SK-N-SH (cell line): Measurements from ENCODE around the gene ARHGEF4. TPM values are rescaled to one million over a fixed set of nuclear protein-coding genes. Genes with fewer than 3 reads are reported as not detected.
"Not testable (repeated sequence)": the region's sequence is repeated elsewhere in the genome, so short reads cannot be mapped to it uniquely, and the experiment has no call there.

Experiments
- CTCF ChIA-PET: fragments of 300-600, 350-600 bp; formaldehyde crosslinking; extraction: SDS; loops from one replicate; lab custom pipeline; 2021; lab: Yijun Ruan, JAX
- POLR2A ChIA-PET: fragments of 350-600 bp; sonication (Branson Sonifier 250); formaldehyde crosslinking; extraction: SDS; loops from one replicate; lab custom pipeline; 2020; ENCODE audit warnings: antibody characterized with exemption, inconsistent platforms; lab: Yijun Ruan, JAX
- DNase-seq: peaks from one replicate; pipeline ENCODE4 v3.0.0; 2012
- H2AFZ ChIP-seq: fragments of 200-600 bp; sonication (generic); 2 replicates; pipeline ENCODE4 v1.8.1; 2016; ENCODE audit warnings: antibody characterized with exemption, mild to moderate bottlenecking, low read depth
- H3F3A ChIP-seq: fragments of 200-600 bp; sonication (generic); replicated peaks from 2 replicates; pipeline ENCODE3; 2016; ENCODE audit warnings: antibody characterized with exemption, mild to moderate bottlenecking; ENCODE audit not compliant: insufficient read depth
- H3K27ac ChIP-seq, 2 experiments: fragments of 200-500 bp in 1 of 2; fragments of 200-600 bp in 1 of 2; sonication (Bioruptor generic) in 1 of 2; sonication (generic), shearing (Covaris generic) in 1 of 2; 2 replicates each; pipeline versions ENCODE4 v1.5.1 to v1.6.1; 2014 to 2016; ENCODE audit warnings: low read depth in 2 of 2, inconsistent platforms in 1 of 2, low read length in 1 of 2, mild to moderate bottlenecking in 1 of 2, mixed read lengths in 1 of 2
- H3K27me3 ChIP-seq: fragments of 200-600 bp; sonication (generic), shearing (Covaris generic); 2 replicates; pipeline ENCODE4 v1.6.1; 2016; ENCODE audit warnings: mixed run types; ENCODE audit not compliant: insufficient read depth
- H3K36me3 ChIP-seq, 2 experiments: fragments of 200-500 bp in 1 of 2; fragments of 200-600 bp in 1 of 2; sonication (Bioruptor generic) in 1 of 2; sonication (generic) in 1 of 2; replicated peaks in 1 of 2; 2 replicates each; pipeline versions ENCODE3 to v1.5.1; 2014 to 2016; ENCODE audit warnings: low read length in 1 of 2, mild to moderate bottlenecking in 1 of 2; ENCODE audit not compliant: insufficient read depth in 2 of 2, control insufficient read depth in 1 of 2
- H3K4me1 ChIP-seq, 2 experiments: fragments of 200-500 bp in 1 of 2; fragments of 200-600 bp in 1 of 2; sonication (Bioruptor generic) in 1 of 2; sonication (generic), shearing (Covaris generic) in 1 of 2; 2 replicates each; pipeline versions ENCODE4 v1.5.1 to v1.6.1; 2014 to 2016; ENCODE audit warnings: low read depth in 1 of 2, low read length in 1 of 2, mixed run types in 1 of 2; ENCODE audit not compliant: insufficient read depth in 2 of 2, control insufficient read depth in 1 of 2
- H3K4me2 ChIP-seq: fragments of 200-600 bp; sonication (generic), shearing (Covaris generic); 2 replicates; pipeline ENCODE4 v1.6.1; 2017; ENCODE audit warnings: mixed run types
- H3K4me3 ChIP-seq, 2 experiments: fragments of 200-500 bp in 1 of 2; fragments of 200-600 bp in 1 of 2; sonication (Bioruptor generic) in 1 of 2; sonication (generic), shearing (Covaris generic) in 1 of 2; 2 replicates each; pipeline versions ENCODE4 v1.5.1 to v1.8.1; 2014 to 2016; ENCODE audit warnings: low read depth in 2 of 2, inconsistent platforms in 1 of 2, low read length in 1 of 2, mild to moderate bottlenecking in 1 of 2, mixed read lengths in 1 of 2, moderate library complexity in 1 of 2
- H3K79me2 ChIP-seq: fragments of 200-600 bp; sonication (generic); 2 replicates; pipeline ENCODE4 v1.8.1; 2017; ENCODE audit warnings: mild to moderate bottlenecking; ENCODE audit not compliant: insufficient read depth
- H3K9ac ChIP-seq: fragments of 200-600 bp; sonication (generic); 2 replicates; pipeline ENCODE4 v1.6.1; 2017; ENCODE audit warnings: mixed run types
- H3K9me2 ChIP-seq: fragments of 200-600 bp; sonication (generic); 2 replicates; pipeline ENCODE4 v1.6.1; 2017; ENCODE audit warnings: mixed run types
- H3K9me3 ChIP-seq: fragments of 200-600 bp; sonication (generic); 2 replicates; pipeline ENCODE4 v1.6.1; 2017; ENCODE audit warnings: mixed run types, mild to moderate bottlenecking, moderate library complexity
- H4K20me1 ChIP-seq: fragments of 200-600 bp; sonication (generic); 2 replicates; pipeline ENCODE4 v1.6.1; 2017; ENCODE audit warnings: mild to moderate bottlenecking, mixed run types; ENCODE audit not compliant: insufficient read depth
- ELF1 ChIP-seq: IDR thresholded peaks from 2 replicates; pipeline ENCODE4 v1.4.0; 2012
- EP300 ChIP-seq, 2 experiments: IDR thresholded peaks; 2 replicates each; pipeline versions ENCODE4 v1.4.0 to v1.6.1; 2012; ENCODE audit warnings: borderline replicate concordance in 1 of 2, low read depth in 1 of 2, low read length in 1 of 2
- EZH2phosphoT487 ChIP-seq: fragments of 200-600 bp; sonication (generic); IDR thresholded peaks from 2 replicates; pipeline ENCODE4 v1.6.1; 2017; ENCODE audit warnings: low read depth, mixed run types, mild to moderate bottlenecking, antibody characterized with exemption, moderate library complexity, borderline replicate concordance
- FOSL2 ChIP-seq: IDR thresholded peaks from 2 replicates; pipeline ENCODE4 v1.4.0; 2012; ENCODE audit warnings: low read depth, mild to moderate bottlenecking, moderate library complexity, borderline replicate concordance
- FOXM1 ChIP-seq: IDR thresholded peaks from 2 replicates; pipeline ENCODE4 v1.4.0; 2012; ENCODE audit warnings: low read depth, mild to moderate bottlenecking
- IRF3 ChIP-seq: fragments of 150-350 bp; IDR thresholded peaks from 2 replicates; pipeline ENCODE4 v1.6.1; 2016; ENCODE audit warnings: mild to moderate bottlenecking, low read depth, low read length
- MEF2A ChIP-seq: IDR thresholded peaks from 2 replicates; pipeline ENCODE4 v1.4.0; 2012; ENCODE audit warnings: low read depth, borderline replicate concordance
- MXI1 ChIP-seq: IDR thresholded peaks from 2 replicates; pipeline ENCODE4 v1.6.1; 2012; ENCODE audit warnings: mild to moderate bottlenecking, low read depth, low read length, improper control_type of control experiment
- NFIC ChIP-seq: IDR thresholded peaks from 2 replicates; pipeline ENCODE4 v1.4.0; 2012; ENCODE audit warnings: borderline replicate concordance
- RAD21 ChIP-seq: IDR thresholded peaks from 2 replicates; pipeline ENCODE4 v1.6.1; 2012; ENCODE audit warnings: mild to moderate bottlenecking, low read length
- SIN3A ChIP-seq: IDR thresholded peaks from 2 replicates; pipeline ENCODE4 v1.6.1; 2012; ENCODE audit warnings: low read depth, mild to moderate bottlenecking, low read length, moderate library complexity, borderline replicate concordance
- TAF1 ChIP-seq: IDR thresholded peaks from 2 replicates; pipeline ENCODE4 v1.6.1; 2012; ENCODE audit warnings: low read depth, mild to moderate bottlenecking, low read length, moderate library complexity, borderline replicate concordance
- TEAD4 ChIP-seq: IDR thresholded peaks from 2 replicates; pipeline ENCODE4 v1.4.0; 2012; ENCODE audit warnings: mild to moderate bottlenecking, borderline replicate concordance; ENCODE audit not compliant: insufficient read depth
- USF2 ChIP-seq: fragments of 150-350 bp; IDR thresholded peaks from 2 replicates; pipeline ENCODE4 v1.6.1; 2017; ENCODE audit warnings: antibody characterized with exemption, low read length, low read depth, borderline replicate concordance
- ZBTB33 ChIP-seq: IDR thresholded peaks from 2 replicates; pipeline ENCODE4 v1.4.0; 2012; ENCODE audit warnings: low read depth, borderline replicate concordance
- WGBS: methylation state at CpG from one replicate; pipeline ENCODE4 v1.1.6; 2017; ENCODE audit warnings: low lambda C conversion rate; 5-methylcytosine and 5-hydroxymethylcytosine counted together
- polyA plus RNA-seq, 3 experiments: library from polyadenylated mRNA; depleted of rRNA; stranded (reverse); fragments of >200 nt; gene quantifications; 2 replicates each; pipeline ENCODE4 v1.2.3, GENCODE V29; 2012

ARHGEF4 gene
- polyA plus RNA-seq, 1 of the 3 experiments (the other 2 are of a cell fraction) = 2.3 TPM

- no peak overlapping the region; a peak in 1 of 4 replicates for H3K27ac ChIP-seq
- no peaks in the 10 kb centered on the region for H3K9me3 ChIP-seq
- peaks cover 99% of the 10 kb centered on the region for H3K79me2 ChIP-seq
- no peaks in the 10 kb centered on the region for H3F3A ChIP-seq
- peaks cover 91% of the 10 kb centered on the region for H4K20me1 ChIP-seq
- H3K9me2 ChIP-seq = no peaks in the 10 kb centered on the region
- H3K4me1 ChIP-seq = peaks cover 0 to 5% of the 10 kb centered on the region in 2 experiments; a peak in 1 of 4 replicates
- TF ChIP-seq SIN3A (no peak), EZH2phosphoT487 (no peak), TEAD4 (no peak), FOXM1 (no peak), FOSL2 (no peak), MEF2A (no peak), RAD21 (no peak), TAF1 (no peak), MXI1 (no peak), IRF3 (no peak), EP300 (IDR thresholded peaks at IDR 0.05; ENCODE audit: borderline replicate concordance in 1 of 2, low read depth in 1 of 2, low read length in 1 of 2) (no peak), ZBTB33 (no peak), ELF1 (no peak), USF2 (no peak), NFIC (no peak)
- no peak overlapping the region for H3K4me3 ChIP-seq
- no peak overlapping the region for H3K4me2 ChIP-seq
- 91% methylated on average over 3 of the region's 3 CpGs for WGBS
- DNase-seq = no peak
- no peak overlapping the region for H3K9ac ChIP-seq
- H3K27me3 ChIP-seq = no peaks in the 10 kb centered on the region
- POLR2A ChIA-PET = no interaction called here
- H3K36me3 ChIP-seq = peaks cover 58 to 71% of the 10 kb centered on the region in 2 experiments
- H2AFZ ChIP-seq = no peak overlapping the region
- CTCF ChIA-PET = interaction anchor here (0.6 to 0.7 kb wide), 2 partner anchors 10 to 76 kb away, joined by 3 read pairs; no protein-coding TSS in a partner anchor
Observed at GRCh38 chr2:131077966-131078365, 241.3 kb downstream of the ARHGEF4 start.

GRCh38 chr2:131079931-131080330, 243.2 kb downstream of the ARHGEF4 start:
- H3K9ac ChIP-seq, H3K9me2 ChIP-seq, H3K4me2 ChIP-seq, H3K4me1 ChIP-seq, H3K4me3 ChIP-seq, CTCF ChIA-PET, H3F3A ChIP-seq, H3K27me3 ChIP-seq, H3K27ac ChIP-seq, H3K9me3 ChIP-seq, H2AFZ ChIP-seq, DNase-seq: not testable (repeated sequence)
- Histone ChIP-seq H3K79me2 (peaks cover 99% of the 10 kb centered on the region), H4K20me1 (peaks cover 87% of the 10 kb centered on the region), H3K36me3 (peaks cover 51 to 69% of the 10 kb centered on the region in 2 experiments)
- 94% methylated on average over 6 of the region's 6 CpGs for whole genome bisulfite sequencing
- POLR2A ChIA-PET = interaction anchor here (1.2 kb wide), 1 partner anchor 13 kb away, joined by 3 read pairs; no protein-coding TSS in a partner anchor
